Measurements from ENCODE around the gene SEC14L5.

DNA sequence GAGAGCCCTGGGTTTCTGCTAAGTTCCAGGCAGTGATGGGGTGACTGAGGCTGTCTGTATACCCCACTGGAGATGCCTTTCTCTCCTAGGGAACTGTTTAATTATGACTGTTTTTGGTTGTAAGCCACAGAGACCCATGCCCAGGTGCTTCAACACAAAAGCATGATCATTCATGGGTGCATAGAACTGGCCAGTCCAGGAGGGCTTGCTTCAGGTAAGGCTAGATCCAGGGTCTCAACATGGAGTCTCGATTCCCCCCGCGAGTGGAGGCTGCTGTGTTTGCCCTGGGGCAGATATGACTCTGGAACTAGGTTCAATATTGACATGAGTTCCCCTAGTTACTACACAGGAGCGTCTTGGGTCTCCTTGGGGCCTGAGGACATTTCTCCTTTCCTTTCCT, 57.8 kb downstream of the SEC14L5 start:
- no peak for TF ChIP-seq GATA2 (IDR thresholded peaks at IDR 0.05; ENCODE audit: low read depth, low read length)
- no peak for TF ChIP-seq GATA3 (IDR thresholded peaks at IDR 0.05; ENCODE audit: low read depth, low read length)
